Right lobe of liver (tissue), 6 donors: ENCODE measurements around the gene PSMD13. TPM values are rescaled to one million over a fixed set of nuclear protein-coding genes. Genes with fewer than 3 reads are reported as not detected.

ENCODE experiments used
- ATAC-seq, 4 donors: fragments of 200-7000 bp; cut with Tn5 transposase; one replicate each; pipeline ENCODE4 v1.9.1; 2020; ENCODE audit warnings: mild to moderate bottlenecking in 4 of 4, moderate library complexity in 4 of 4
- DNase-seq, 3 donors: peaks; one replicate each; pipeline ENCODE4 v3.0.0-alpha.2; 2020
- H3K27ac ChIP-seq, 3 donors: fragments of 200-600 bp; one replicate each; pipeline ENCODE4 v1.8.0; 2022
- H3K27me3 ChIP-seq, 2 donors: fragments of 200-600 bp; one replicate each; pipeline ENCODE4 v1.8.0; 2022
- H3K36me3 ChIP-seq, 4 donors: fragments of 200-600 bp; sonication (generic) in 1 of 4; one replicate each; pipeline versions ENCODE4 v1.5.1 to v1.8.0; 2017 to 2022; ENCODE audit warnings: control low read depth in 1 of 4
- H3K4me1 ChIP-seq, 4 donors: fragments of 200-600 bp; sonication (generic) in 1 of 4; one replicate each; pipeline versions ENCODE4 v1.5.1 to v1.8.0; 2017 to 2022; ENCODE audit warnings: control low read depth in 1 of 4
- H3K4me3 ChIP-seq, 3 donors: fragments of 200-600 bp; one replicate each; pipeline ENCODE4 v1.8.0; 2022
- H3K9me3 ChIP-seq, 4 donors: fragments of 200-600 bp; sonication (generic) in 1 of 4; one replicate each; pipeline versions ENCODE4 v1.5.1 to v1.8.0; 2017 to 2022; ENCODE audit warnings: control low read depth in 1 of 4
- POLR2A ChIP-seq: fragments of 450-650 bp; IDR thresholded peaks from one replicate; pipeline ENCODE4 v1.6.1; 2017; ENCODE audit warnings: antibody characterized with exemption, mild to moderate bottlenecking
- WGBS: methylation state at CpG from one replicate; pipeline ENCODE4 v1.1.6; 2018; ENCODE audit warnings: low coverage, low lambda C conversion rate; ENCODE audit not compliant: insufficient coverage; ENCODE audit errors: missing lambda C conversion rate; 5-methylcytosine and 5-hydroxymethylcytosine counted together
- intact Hi-C, 2 donors: fragments of 100-400 bp; cut with DNase I; formaldehyde crosslinking; loops; one replicate each; pipeline versions ENCODE4 v1.11.2 to v1.14.1; 2022
- total RNA-seq, 6 experiments: library from RNA; depleted of rRNA in 2 of 6; stranded (reverse); fragments of >200 nt in 2 of 6; fragmentation: NEBNext Ultra II Directional in 3 of 6; extraction: Animal tissue kit (Norgen Biotek cat#: 25700) in 3 of 6; gene quantifications; one replicate each; pipeline versions ENCODE4 v1.1.0 to v1.2.4, GENCODE V29; 2016 to 2023
- TF ChIP-seq, protein P1 (sequence below), 4 donors: fragments of 200-600 bp in 3 of 4; fragments of 450-650 bp in 1 of 4; IDR thresholded peaks; one replicate each; pipeline versions ENCODE4 v1.5.1 to v1.8.0; 2016 to 2022; ENCODE audit warnings: antibody characterized with exemption in 4 of 4, mild to moderate bottlenecking in 2 of 4
- donor health status: DM: no; HTN: yes; CAD: no.
- donor health status: DM: no; HTN: no; CAD: no.
- donor health status: DM: no; HTN: no; CAD: no.
- donor health status: DM: no; HTN: yes; CAD: no.
- donor health status: DM: no; HTN: yes; CAD: no.

The PSMD13 gene
- total RNA-seq, 6 experiments from 2014 or later = 46.1 to 71.5 (median 48.7) TPM

DNA sequence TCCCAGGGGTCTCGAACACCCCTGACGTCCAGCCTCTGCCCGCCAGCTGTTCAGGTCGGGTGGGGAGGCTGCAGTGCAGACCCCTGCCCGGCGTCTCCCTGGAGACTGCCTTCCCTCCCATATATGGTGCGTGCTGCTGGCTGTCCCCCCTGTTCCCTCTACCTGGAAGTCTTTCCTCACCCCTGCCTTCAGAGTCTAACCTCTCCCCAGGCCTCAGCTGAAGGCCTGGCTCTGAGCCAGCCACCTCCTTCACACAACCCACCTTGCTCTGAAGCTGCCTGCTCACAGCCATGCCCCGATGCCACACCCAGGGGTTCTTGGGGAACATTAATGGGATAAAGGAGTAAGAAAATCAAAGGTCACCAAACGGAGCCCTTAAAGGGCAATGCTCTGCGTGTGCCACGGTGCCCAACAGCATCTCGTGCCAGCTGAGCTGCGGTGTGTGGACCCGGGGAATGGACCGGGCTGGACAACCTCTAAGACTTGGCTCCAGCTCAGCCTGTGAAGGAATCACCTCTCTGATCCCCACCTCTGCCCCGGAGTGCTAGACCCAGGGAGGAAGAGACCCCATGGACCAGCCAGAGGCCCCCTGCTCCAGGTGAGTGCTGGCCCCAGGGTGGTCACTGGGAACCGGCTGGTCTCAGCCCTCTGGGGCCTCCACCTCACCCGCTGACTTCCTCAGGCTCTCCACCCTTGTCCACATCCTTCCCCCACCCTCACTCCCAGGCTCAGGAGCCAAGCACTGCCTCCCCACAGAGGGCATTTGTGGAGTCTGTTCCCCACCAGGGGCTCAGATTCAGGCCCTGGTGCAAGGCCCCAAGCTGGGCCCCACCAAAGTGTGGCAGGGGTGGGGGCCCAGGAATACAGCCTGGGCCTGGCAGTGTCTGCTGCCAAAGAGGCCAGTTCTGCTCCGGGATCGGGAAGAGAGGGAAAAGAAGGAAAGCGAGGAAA is 41.5 kb downstream of the PSMD13 start, which contains the start of gene NLRP6:
Gene NLRP6 (plus strand): TSS at position 407 of the 951 bp plus-strand sequence. CDS start 163 bp downstream, at position 570.
- TF ChIP-seq, protein P1, sequence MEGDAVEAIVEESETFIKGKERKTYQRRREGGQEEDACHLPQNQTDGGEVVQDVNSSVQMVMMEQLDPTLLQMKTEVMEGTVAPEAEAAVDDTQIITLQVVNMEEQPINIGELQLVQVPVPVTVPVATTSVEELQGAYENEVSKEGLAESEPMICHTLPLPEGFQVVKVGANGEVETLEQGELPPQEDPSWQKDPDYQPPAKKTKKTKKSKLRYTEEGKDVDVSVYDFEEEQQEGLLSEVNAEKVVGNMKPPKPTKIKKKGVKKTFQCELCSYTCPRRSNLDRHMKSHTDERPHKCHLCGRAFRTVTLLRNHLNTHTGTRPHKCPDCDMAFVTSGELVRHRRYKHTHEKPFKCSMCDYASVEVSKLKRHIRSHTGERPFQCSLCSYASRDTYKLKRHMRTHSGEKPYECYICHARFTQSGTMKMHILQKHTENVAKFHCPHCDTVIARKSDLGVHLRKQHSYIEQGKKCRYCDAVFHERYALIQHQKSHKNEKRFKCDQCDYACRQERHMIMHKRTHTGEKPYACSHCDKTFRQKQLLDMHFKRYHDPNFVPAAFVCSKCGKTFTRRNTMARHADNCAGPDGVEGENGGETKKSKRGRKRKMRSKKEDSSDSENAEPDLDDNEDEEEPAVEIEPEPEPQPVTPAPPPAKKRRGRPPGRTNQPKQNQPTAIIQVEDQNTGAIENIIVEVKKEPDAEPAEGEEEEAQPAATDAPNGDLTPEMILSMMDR (IDR thresholded peaks at IDR 0.05) = no peak
- no peak for TF ChIP-seq POLR2A
- no peaks in the 10 kb centered on the region for H3K36me3 ChIP-seq
- no peak for DNase-seq
- ATAC-seq = no peak
- peaks cover 0 to 14% (median 7%) of the 10 kb centered on the region in 4 donors for H3K4me1 ChIP-seq
- no peaks in the 10 kb centered on the region for H3K27me3 ChIP-seq
- H3K4me3 ChIP-seq = peak within 1 kb of the TSS; percentile 41 to 62 (median 52)
- intact Hi-C loops = no loop called here
- H3K27ac ChIP-seq = peak within 1 kb of the TSS in 1 of 3 donors; percentile 73
- WGBS = 53% methylated on average over 20 of the region's 21 CpGs
- H3K9me3 ChIP-seq = no peaks in the 10 kb centered on the region

DNA sequence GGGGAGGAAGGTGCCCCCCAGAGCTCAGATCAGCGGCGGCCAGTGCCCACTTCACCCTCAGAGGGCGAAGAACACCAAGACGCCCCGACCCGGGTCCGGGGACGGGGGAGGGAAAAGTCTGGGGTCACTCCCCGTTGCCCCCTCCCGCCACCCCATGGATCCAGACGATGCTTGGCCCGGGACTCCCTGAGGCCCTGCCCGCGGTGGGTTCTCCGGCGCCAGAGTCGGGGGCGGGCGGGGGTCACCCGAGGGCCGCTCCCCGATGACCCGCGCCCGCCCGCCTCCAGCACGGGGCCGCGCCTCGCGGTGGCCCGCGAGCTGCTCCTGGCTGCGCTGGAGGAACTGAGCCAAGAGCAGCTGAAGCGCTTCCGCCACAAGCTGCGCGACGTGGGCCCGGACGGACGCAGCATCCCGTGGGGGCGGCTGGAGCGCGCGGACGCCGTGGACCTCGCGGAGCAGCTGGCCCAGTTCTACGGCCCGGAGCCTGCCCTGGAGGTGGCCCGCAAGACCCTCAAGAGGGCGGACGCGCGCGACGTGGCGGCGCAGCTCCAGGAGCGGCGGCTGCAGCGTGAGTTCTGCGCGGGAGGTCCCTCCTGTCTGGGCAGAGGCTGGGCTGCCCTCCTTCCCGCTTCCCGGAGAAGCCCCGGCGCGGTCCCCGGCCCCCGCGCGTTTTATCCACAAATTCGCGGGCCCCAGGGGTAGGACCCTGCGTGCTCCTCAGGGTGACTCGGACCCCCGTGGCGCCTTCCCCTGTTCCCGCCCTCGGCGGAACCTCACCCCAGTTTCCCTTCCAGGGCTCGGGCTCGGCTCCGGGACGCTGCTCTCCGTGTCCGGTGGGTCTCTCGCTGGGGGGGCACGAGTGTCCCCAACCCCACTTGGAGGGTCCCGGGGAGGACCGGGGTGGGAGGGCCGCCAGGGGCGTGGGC is 42.5 kb downstream of the PSMD13 start:
- no peak for TF ChIP-seq POLR2A
- TF ChIP-seq, protein P1 (IDR thresholded peaks at IDR 0.05) = no peak
- no peaks in the 10 kb centered on the region for H3K36me3 ChIP-seq
- no peaks in the 10 kb centered on the region for H3K27me3 ChIP-seq
- peaks cover 0 to 14% (median 7%) of the 10 kb centered on the region in 4 donors for H3K4me1 ChIP-seq
- peak; percentile 37 to 60 (median 54) for DNase-seq
- peak overlapping the region in 2 of 3 donors; percentile 43 to 73 for H3K27ac ChIP-seq
- H3K9me3 ChIP-seq = no peaks in the 10 kb centered on the region
- whole genome bisulfite sequencing = 4% methylated on average over 4 of the region's 97 CpGs
- H3K4me3 ChIP-seq = peak overlapping the region; percentile 41 to 62 (median 52)
- intact Hi-C loops = no loop called here
- peak; percentile 21 to 37 (median 27) for ATAC-seq

DNA sequence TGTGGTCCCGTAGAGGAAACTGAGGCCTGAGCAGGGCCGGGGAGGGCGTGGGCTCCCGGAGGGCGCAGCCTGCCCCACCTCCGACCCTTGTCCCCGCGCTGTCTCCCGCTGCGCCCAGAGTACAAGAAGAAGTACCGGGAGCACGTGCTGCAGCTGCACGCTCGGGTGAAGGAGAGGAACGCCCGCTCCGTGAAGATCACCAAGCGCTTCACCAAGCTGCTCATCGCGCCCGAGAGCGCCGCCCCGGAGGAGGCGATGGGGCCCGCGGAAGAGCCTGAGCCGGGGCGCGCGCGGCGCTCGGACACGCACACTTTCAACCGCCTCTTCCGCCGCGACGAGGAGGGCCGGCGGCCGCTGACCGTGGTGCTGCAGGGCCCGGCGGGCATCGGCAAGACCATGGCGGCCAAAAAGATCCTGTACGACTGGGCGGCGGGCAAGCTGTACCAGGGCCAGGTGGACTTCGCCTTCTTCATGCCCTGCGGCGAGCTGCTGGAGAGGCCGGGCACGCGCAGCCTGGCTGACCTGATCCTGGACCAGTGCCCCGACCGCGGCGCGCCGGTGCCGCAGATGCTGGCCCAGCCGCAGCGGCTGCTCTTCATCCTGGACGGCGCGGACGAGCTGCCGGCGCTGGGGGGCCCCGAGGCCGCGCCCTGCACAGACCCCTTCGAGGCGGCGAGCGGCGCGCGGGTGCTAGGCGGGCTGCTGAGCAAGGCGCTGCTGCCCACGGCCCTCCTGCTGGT is 43.4 kb downstream of the PSMD13 start:
- WGBS = 3% methylated on average over 8 of the region's 85 CpGs

More for the DNA sequence above, 43.4 kb downstream of the PSMD13 start:
- TF ChIP-seq POLR2A = peak; percentile 30
- TF ChIP-seq, protein P1 (IDR thresholded peaks at IDR 0.05) = no peak
- Histone ChIP-seq H3K4me1 (peaks cover 0 to 14% (median 7%) of the 10 kb centered on the region in 4 donors), H3K36me3 (no peaks in the 10 kb centered on the region), H3K4me3 (peak overlapping the region; percentile 41 to 62 (median 52)), H3K9me3 (no peaks in the 10 kb centered on the region), H3K27me3 (no peaks in the 10 kb centered on the region), H3K27ac (peak overlapping the region in 2 of 3 donors; percentile 43 to 73)
- ATAC-seq = peak; percentile 84 to 91 (median 91)
- intact Hi-C loops = no loop called here
- peak; percentile 86 to 93 (median 91) for DNase-seq
